Loucy (cell line): Measurements from ENCODE around the gene UBE2F.

Experiments
- H2AFZ ChIP-seq: fragments of 200-600 bp; sonication (generic); 2 replicates; pipeline ENCODE4 v1.6.0; 2016; ENCODE audit warnings: antibody characterized with exemption, mild to moderate bottlenecking, low read length, moderate library complexity
- H3F3A ChIP-seq: fragments of 200-600 bp; 2 replicates; pipeline ENCODE4 v1.6.0; 2016; ENCODE audit warnings: antibody characterized with exemption, low read depth, mild to moderate bottlenecking
- H3K27me3 ChIP-seq: fragments of 200-600 bp; sonication (generic); 2 replicates; pipeline ENCODE4 v1.6.1; 2014; ENCODE audit warnings: low read length, mild to moderate bottlenecking; ENCODE audit not compliant: insufficient read depth, poor library complexity, severe bottlenecking
- H3K36me3 ChIP-seq: fragments of 200-600 bp; sonication (generic); 2 replicates; pipeline ENCODE4 v1.6.1; 2016; ENCODE audit warnings: low read length; ENCODE audit not compliant: insufficient read depth
- H3K4me1 ChIP-seq: fragments of 200-600 bp; sonication (generic); 2 replicates; pipeline ENCODE4 v1.5.1; 2014; ENCODE audit warnings: low read length, mild to moderate bottlenecking; ENCODE audit not compliant: insufficient read depth, poor library complexity, severe bottlenecking
- H3K4me2 ChIP-seq: fragments of 200-600 bp; sonication (generic); 2 replicates; pipeline ENCODE4 v1.6.0; 2014; ENCODE audit warnings: antibody characterized with exemption, low read length, low read depth, mild to moderate bottlenecking; ENCODE audit not compliant: poor library complexity, severe bottlenecking
- H3K4me3 ChIP-seq: fragments of 200-600 bp; sonication (generic); 2 replicates; pipeline ENCODE4 v1.5.1; 2014; ENCODE audit warnings: low read length, mild to moderate bottlenecking, mixed read lengths; ENCODE audit not compliant: poor library complexity, severe bottlenecking
- H3K79me2 ChIP-seq: fragments of 200-600 bp; sonication (generic); 2 replicates; pipeline ENCODE4 v1.6.1; 2014; ENCODE audit warnings: low read length; ENCODE audit not compliant: insufficient read depth
- H3K9ac ChIP-seq: fragments of 200-600 bp; sonication (generic); 2 replicates; pipeline ENCODE4 v1.6.0; 2014; ENCODE audit warnings: mild to moderate bottlenecking, low read depth, low read length, moderate library complexity; ENCODE audit not compliant: poor library complexity, severe bottlenecking
- H3K9me2 ChIP-seq: fragments of 200-600 bp; sonication (generic); replicated peaks from 2 replicates; pipeline ENCODE4 v1.6.1; 2016; ENCODE audit warnings: low read depth, low read length, mixed read lengths
- H3K9me3 ChIP-seq: fragments of 200-600 bp; sonication (generic); 2 replicates; pipeline ENCODE4 v1.6.1; 2014; ENCODE audit warnings: mild to moderate bottlenecking, antibody characterized with exemption, low read length, low read depth; ENCODE audit not compliant: insufficient read depth
- H4K20me1 ChIP-seq: fragments of 200-600 bp; sonication (generic); 2 replicates; pipeline ENCODE4 v1.6.0; 2014; ENCODE audit warnings: antibody characterized with exemption, low read length, mild to moderate bottlenecking; ENCODE audit not compliant: insufficient read depth, poor library complexity, severe bottlenecking
- CTCF ChIP-seq: fragments of 200-600 bp; sonication (generic); conservative IDR thresholded peaks from 2 replicates; pipeline ENCODE4 v1.5.1; 2014; ENCODE audit warnings: mild to moderate bottlenecking, antibody characterized with exemption, low read length
- EZH2phosphoT487 ChIP-seq: fragments of 200-600 bp; IDR thresholded peaks from 2 replicates; pipeline ENCODE4 v1.6.1; 2018; ENCODE audit warnings: antibody characterized with exemption, mild to moderate bottlenecking, moderate library complexity, borderline replicate concordance

The UBE2F gene

GRCh38 chr2:238015705-238016104 lies 48.9 kb downstream of the UBE2F start:
- peaks cover 50% of the 10 kb centered on the region; the same call in 1 of the 2 replicates for H3K36me3 ChIP-seq
- no peaks in the 10 kb centered on the region for H3F3A ChIP-seq
- H3K27me3 ChIP-seq: no peaks in the 10 kb centered on the region
- H2AFZ ChIP-seq: no peak overlapping the region
- H3K9me3 ChIP-seq: no peaks in the 10 kb centered on the region
- peaks cover 8% of the 10 kb centered on the region for H3K4me1 ChIP-seq
- no peak overlapping the region for H3K4me3 ChIP-seq
- H3K4me2 ChIP-seq: no peak overlapping the region
- H3K9ac ChIP-seq: no peak overlapping the region
- no peaks in the 10 kb centered on the region for H3K9me2 ChIP-seq
- peaks cover 14% of the 10 kb centered on the region; the same call in 1 of the 2 replicates for H3K79me2 ChIP-seq
- peaks cover 5% of the 10 kb centered on the region for H4K20me1 ChIP-seq
- no peak for TF ChIP-seq EZH2phosphoT487
- TF ChIP-seq CTCF: peak; percentile 64

- peaks cover 8% of the 10 kb centered on the region for H3K4me1 ChIP-seq
- no peak overlapping the region for H3K4me2 ChIP-seq
- no peak overlapping the region for H3K4me3 ChIP-seq
- H2AFZ ChIP-seq: no peak overlapping the region
- H3K9me2 ChIP-seq: no peaks in the 10 kb centered on the region
- H3K9ac ChIP-seq: no peak overlapping the region
- H3F3A ChIP-seq: no peaks in the 10 kb centered on the region
- H3K79me2 ChIP-seq: peaks cover 7% of the 10 kb centered on the region; the same call in 1 of the 2 replicates
- H4K20me1 ChIP-seq: peaks cover 5% of the 10 kb centered on the region
- no peaks in the 10 kb centered on the region for H3K27me3 ChIP-seq
- TF ChIP-seq EZH2phosphoT487 (no peak), CTCF (no peak)
- H3K9me3 ChIP-seq: no peaks in the 10 kb centered on the region
- peaks cover 53% of the 10 kb centered on the region; the same call in 1 of the 2 replicates for H3K36me3 ChIP-seq
These were observed 49.7 kb downstream of the UBE2F start for GRCh38 chr2:238016526-238016925.

GRCh38 chr2:238019962-238020361 lies 53.1 kb downstream of the UBE2F start:
- H3K4me1 ChIP-seq: peaks cover 8% of the 10 kb centered on the region
- no peak overlapping the region for H2AFZ ChIP-seq
- no peak overlapping the region for H3K4me3 ChIP-seq
- no peaks in the 10 kb centered on the region for H3F3A ChIP-seq
- H3K36me3 ChIP-seq: peaks cover 39% of the 10 kb centered on the region; the same call in 1 of the 2 replicates
- H3K9ac ChIP-seq: no peak overlapping the region
- peaks cover 5% of the 10 kb centered on the region for H4K20me1 ChIP-seq
- no peaks in the 10 kb centered on the region for H3K9me3 ChIP-seq
- H3K79me2 ChIP-seq: peaks cover 12% of the 10 kb centered on the region
- H3K27me3 ChIP-seq: no peaks in the 10 kb centered on the region
- H3K9me2 ChIP-seq: no peaks in the 10 kb centered on the region
- no peak overlapping the region for H3K4me2 ChIP-seq
- TF ChIP-seq CTCF (no peak), EZH2phosphoT487 (no peak)
